Iris pigment epithelial cell (primary cell): ENCODE results near the gene BHLHE23.
"Not testable (repeated sequence)": the region's sequence is repeated elsewhere in the genome, so short reads cannot be mapped to it uniquely, and the experiment has no call there.

ENCODE experiments used
- DNase-seq: peaks from one replicate; pipeline ENCODE4 v3.0.0-alpha.2; 2011; ENCODE audit warnings: low read depth

BHLHE23 gene

GRCh38 chr20:62960446-62961309 lies 46.1 kb downstream of the BHLHE23 start:
- DNase-seq, result not testable (repeated sequence)

- no peak for DNase-seq
Measured at GRCh38 chr20:62959998-62960436, 46.7 kb downstream of the BHLHE23 start.

GRCh38 chr20:62959101-62959971 lies 47.4 kb downstream of the BHLHE23 start:
- no peak for DNase-seq

GRCh38 chr20:62958388-62959100 lies 48.2 kb downstream of the BHLHE23 start:
- DNase-seq, result no peak

- DNase-seq, result no peak
Measured at GRCh38 chr20:62957136-62958117, 49.3 kb downstream of the BHLHE23 start.

- no peak for DNase-seq
Measured at GRCh38 chr20:62956387-62957135, 50.2 kb downstream of the BHLHE23 start.
